B cell (primary cell): Measurements from ENCODE around the gene TLDC2.

ENCODE experiments used
- EZH2 ChIP-seq: IDR thresholded peaks from 2 replicates; pipeline ENCODE4 v1.6.1; 2012; ENCODE audit warnings: borderline replicate concordance, low read depth, mild to moderate bottlenecking, moderate library complexity, low read length; ENCODE audit not compliant: insufficient read depth, poor library complexity, severe bottlenecking
- TF ChIP-seq, protein P1 (sequence below): fragments of 200-600 bp; IDR thresholded peaks from one replicate; pipeline ENCODE4 v1.8.0; 2022; ENCODE audit warnings: antibody characterized with exemption, mild to moderate bottlenecking

DNA sequence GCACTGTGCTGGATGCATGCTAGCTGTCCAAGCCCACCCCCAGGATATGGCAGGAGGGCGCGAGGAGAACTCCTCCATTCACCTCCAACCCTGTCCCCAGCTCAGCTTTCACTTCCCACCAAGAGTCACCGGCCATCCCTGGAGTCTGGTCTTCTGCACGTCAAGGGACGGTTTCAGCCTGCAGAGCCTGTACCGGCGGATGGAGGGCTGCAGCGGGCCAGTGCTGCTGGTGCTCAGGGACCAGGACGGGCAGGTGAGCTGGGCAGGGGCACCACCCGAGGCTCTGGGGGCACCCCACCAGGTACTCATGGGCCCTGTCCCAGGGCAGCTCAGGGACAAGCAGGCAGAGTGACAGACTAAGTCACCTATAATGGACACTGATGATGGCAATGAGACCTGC lies 3.0 kb downstream of the TLDC2 start:
- TF ChIP-seq, protein P1, sequence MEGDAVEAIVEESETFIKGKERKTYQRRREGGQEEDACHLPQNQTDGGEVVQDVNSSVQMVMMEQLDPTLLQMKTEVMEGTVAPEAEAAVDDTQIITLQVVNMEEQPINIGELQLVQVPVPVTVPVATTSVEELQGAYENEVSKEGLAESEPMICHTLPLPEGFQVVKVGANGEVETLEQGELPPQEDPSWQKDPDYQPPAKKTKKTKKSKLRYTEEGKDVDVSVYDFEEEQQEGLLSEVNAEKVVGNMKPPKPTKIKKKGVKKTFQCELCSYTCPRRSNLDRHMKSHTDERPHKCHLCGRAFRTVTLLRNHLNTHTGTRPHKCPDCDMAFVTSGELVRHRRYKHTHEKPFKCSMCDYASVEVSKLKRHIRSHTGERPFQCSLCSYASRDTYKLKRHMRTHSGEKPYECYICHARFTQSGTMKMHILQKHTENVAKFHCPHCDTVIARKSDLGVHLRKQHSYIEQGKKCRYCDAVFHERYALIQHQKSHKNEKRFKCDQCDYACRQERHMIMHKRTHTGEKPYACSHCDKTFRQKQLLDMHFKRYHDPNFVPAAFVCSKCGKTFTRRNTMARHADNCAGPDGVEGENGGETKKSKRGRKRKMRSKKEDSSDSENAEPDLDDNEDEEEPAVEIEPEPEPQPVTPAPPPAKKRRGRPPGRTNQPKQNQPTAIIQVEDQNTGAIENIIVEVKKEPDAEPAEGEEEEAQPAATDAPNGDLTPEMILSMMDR: no peak
- TF ChIP-seq EZH2: no peak
